Endodermal cell (in vitro differentiated cells): Measurements from ENCODE around the gene TIPARP. TPM values are rescaled to one million over a fixed set of nuclear protein-coding genes. Genes with fewer than 3 reads are reported as not detected.

ENCODE experiments used
- DNase-seq: peaks from one replicate; pipeline ENCODE4 v3.0.0-alpha.2; 2017
- H3K27ac ChIP-seq: 2 replicates; pipeline ENCODE4 v1.5.1; 2013; ENCODE audit warnings: mild to moderate bottlenecking, low read depth, low read length, moderate library complexity
- H3K27me3 ChIP-seq: 2 replicates; pipeline ENCODE4 v1.6.1; 2013; ENCODE audit warnings: mild to moderate bottlenecking, low read length, moderate library complexity; ENCODE audit not compliant: insufficient read depth, control insufficient read depth, poor library complexity, severe bottlenecking
- H3K36me3 ChIP-seq: 2 replicates; pipeline ENCODE4 v1.7.0; 2013; ENCODE audit warnings: mild to moderate bottlenecking, low read length, moderate library complexity; ENCODE audit not compliant: control insufficient read depth, insufficient read depth
- H3K4me1 ChIP-seq: one replicate; pipeline ENCODE4 v1.7.0; 2013; ENCODE audit warnings: low read length; ENCODE audit not compliant: control insufficient read depth, insufficient read depth
- H3K4me3 ChIP-seq: 2 replicates; pipeline ENCODE4 v1.5.1; 2013; ENCODE audit warnings: mild to moderate bottlenecking, low read length, moderate library complexity
- H3K9ac ChIP-seq: 2 replicates; pipeline ENCODE4 v1.6.1; 2013; ENCODE audit warnings: mild to moderate bottlenecking, low read length, moderate library complexity; ENCODE audit not compliant: poor library complexity, severe bottlenecking; ENCODE audit errors: extremely low read depth
- H3K9me3 ChIP-seq: 2 replicates; pipeline ENCODE4 v1.6.1; 2013; ENCODE audit warnings: mild to moderate bottlenecking, low read length, moderate library complexity; ENCODE audit not compliant: control insufficient read depth
- H3K27ac Mint-ChIP-seq: 2 replicates; pipeline ENCODE4 v1.8.0; 2020; ENCODE audit warnings: mixed read lengths
- H3K27me3 Mint-ChIP-seq: 2 replicates; pipeline ENCODE4 v1.8.0; 2021; ENCODE audit warnings: mild to moderate bottlenecking, mixed read lengths; ENCODE audit not compliant: insufficient read depth
- H3K36me3 Mint-ChIP-seq: 2 replicates; pipeline ENCODE4 v1.8.0; 2020; ENCODE audit warnings: low read depth, mixed read lengths
- H3K4me1 Mint-ChIP-seq: 2 replicates; pipeline ENCODE4 v1.8.0; 2020; ENCODE audit warnings: mixed read lengths
- H3K4me3 Mint-ChIP-seq: 2 replicates; pipeline ENCODE4 v1.8.0; 2020; ENCODE audit warnings: mild to moderate bottlenecking, moderate library complexity, mixed read lengths
- H3K9me3 Mint-ChIP-seq: 2 replicates; pipeline ENCODE4 v1.8.0; 2020; ENCODE audit warnings: mild to moderate bottlenecking, mixed read lengths
- WGBS, 2 experiments: methylation state at CpG; one replicate each; pipeline versions ENCODE4 v1.1.5 to v1.1.7; 2013; ENCODE audit warnings: missing lambda C conversion rate in 2 of 2, mixed read lengths in 1 of 2; ENCODE audit not compliant: insufficient coverage in 1 of 2, insufficient read length in 1 of 2; 5-methylcytosine and 5-hydroxymethylcytosine counted together
- total RNA-seq, 2 donors: library from RNA; stranded (reverse); fragmentation: NEBNext Ultra II Directional in 1 of 2; extraction: Animal tissue kit (Norgen Biotek cat#: 25700) in 1 of 2; gene quantifications; 2 replicates in 1 of 2; 3 replicates in 1 of 2; pipeline ENCODE4 v1.2.1, GENCODE V29; 2021
- TF ChIP-seq, protein P1 (sequence below): fragments of 200-600 bp; sonication (generic); conservative IDR thresholded peaks from 2 replicates; pipeline ENCODE4 v1.5.0; 2021; ENCODE audit warnings: antibody characterized with exemption, mild to moderate bottlenecking

The TIPARP gene
- total RNA-seq, 2 donors from 2014 or later: 27.1 to 34.3 TPM

DNA sequence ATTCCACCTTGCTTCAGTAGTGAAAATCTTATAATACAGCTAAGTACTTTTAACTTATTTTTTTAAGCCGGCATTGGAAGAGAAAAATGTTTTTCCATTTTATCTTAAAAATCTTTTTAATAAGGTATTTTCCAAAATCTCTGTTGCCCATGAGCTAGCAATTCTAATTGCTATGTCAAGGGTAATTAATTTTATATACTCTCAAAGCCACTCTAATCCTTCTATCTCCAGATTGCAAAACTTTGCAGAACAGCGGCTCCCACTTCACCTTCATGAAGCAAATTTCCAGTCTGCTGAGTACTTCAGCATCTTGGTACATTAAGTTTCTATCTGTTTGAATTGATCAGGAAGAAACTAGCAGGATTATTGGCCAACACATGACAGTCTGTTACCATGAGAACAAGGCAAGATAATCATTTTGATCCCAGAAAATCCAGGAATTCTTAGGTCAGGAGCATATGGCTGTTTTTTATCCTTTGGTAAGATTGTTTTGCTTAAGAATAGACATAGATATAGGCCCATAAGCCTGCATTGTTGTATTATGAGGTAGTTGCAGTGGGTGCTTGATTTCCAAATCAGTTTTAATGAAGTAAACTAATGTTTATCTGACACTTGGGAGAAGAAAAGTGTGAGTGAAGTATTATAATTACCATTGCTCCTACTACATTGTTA is 6.0 kb downstream of the TIPARP start:
- H3K36me3 Mint-ChIP-seq: peaks cover 31% of the 10 kb centered on the region
- TF ChIP-seq, protein P1, sequence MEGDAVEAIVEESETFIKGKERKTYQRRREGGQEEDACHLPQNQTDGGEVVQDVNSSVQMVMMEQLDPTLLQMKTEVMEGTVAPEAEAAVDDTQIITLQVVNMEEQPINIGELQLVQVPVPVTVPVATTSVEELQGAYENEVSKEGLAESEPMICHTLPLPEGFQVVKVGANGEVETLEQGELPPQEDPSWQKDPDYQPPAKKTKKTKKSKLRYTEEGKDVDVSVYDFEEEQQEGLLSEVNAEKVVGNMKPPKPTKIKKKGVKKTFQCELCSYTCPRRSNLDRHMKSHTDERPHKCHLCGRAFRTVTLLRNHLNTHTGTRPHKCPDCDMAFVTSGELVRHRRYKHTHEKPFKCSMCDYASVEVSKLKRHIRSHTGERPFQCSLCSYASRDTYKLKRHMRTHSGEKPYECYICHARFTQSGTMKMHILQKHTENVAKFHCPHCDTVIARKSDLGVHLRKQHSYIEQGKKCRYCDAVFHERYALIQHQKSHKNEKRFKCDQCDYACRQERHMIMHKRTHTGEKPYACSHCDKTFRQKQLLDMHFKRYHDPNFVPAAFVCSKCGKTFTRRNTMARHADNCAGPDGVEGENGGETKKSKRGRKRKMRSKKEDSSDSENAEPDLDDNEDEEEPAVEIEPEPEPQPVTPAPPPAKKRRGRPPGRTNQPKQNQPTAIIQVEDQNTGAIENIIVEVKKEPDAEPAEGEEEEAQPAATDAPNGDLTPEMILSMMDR: no peak
- H3K27me3 Mint-ChIP-seq: no peaks in the 10 kb centered on the region
- WGBS, 2 experiments: 91% methylated on average over 2 of the region's 2 CpGs; no CpG with 5 or more reads in 1 of the 2 experiments
- peak overlapping the region; percentile 44 for H3K9ac ChIP-seq
- peak overlapping the region; percentile 92 for H3K4me3 ChIP-seq
- H3K9me3 Mint-ChIP-seq: no peaks in the 10 kb centered on the region
- no peak for DNase-seq
- H3K4me1 ChIP-seq: peaks cover 22% of the 10 kb centered on the region
- no peaks in the 10 kb centered on the region for H3K9me3 ChIP-seq
- H3K27ac ChIP-seq: peak overlapping the region; percentile 42
- no peaks in the 10 kb centered on the region for H3K27me3 ChIP-seq
- peaks cover 62% of the 10 kb centered on the region for H3K36me3 ChIP-seq
- no peak overlapping the region for H3K4me3 Mint-ChIP-seq
- H3K4me1 Mint-ChIP-seq: peaks cover 68% of the 10 kb centered on the region
- peak overlapping the region; percentile 89 for H3K27ac Mint-ChIP-seq

DNA sequence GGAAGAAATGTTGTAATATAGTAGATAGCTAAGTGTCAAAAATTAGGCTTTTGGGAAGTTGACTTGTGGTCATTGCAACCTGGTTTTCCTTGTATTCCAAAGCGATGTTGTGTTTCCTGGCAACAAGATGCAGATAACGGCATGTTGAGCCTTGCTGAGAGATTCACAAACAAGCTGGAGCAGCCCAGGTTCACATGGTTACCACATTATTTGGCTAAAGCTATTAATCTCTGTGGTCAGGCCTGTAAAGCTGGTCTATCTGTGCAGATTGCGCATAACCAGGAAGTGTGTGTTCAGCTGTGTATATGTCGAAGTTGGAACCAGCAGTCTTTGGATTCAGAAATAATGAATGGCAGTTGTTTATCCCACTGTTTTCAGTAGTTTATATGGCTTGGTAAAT is 6.6 kb downstream of the TIPARP start:
- peaks cover 73% of the 10 kb centered on the region for H3K4me1 Mint-ChIP-seq

DNA sequence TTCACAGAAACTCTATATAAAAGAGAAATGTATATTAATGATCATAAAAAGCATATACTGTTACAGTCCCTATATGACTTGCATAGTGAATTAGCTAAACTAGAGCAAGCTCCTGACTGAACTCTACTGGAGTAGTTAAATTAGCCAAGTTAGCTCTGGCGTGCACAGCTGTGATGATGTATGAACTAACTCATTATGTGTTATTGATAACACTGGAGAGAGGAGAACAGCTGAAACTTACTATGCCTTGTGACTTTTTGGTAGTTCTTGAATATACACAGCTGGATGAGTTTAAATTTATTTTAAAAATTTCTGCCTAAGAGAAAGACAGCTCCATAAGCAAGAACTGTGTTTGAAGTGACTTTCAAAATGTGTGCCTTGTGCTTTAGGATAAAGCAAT is 8.1 kb downstream of the TIPARP start:
- Histone ChIP-seq H3K9me3 (no peaks in the 10 kb centered on the region), H3K27ac (no peak overlapping the region), H3K36me3 (peaks cover 68% of the 10 kb centered on the region), H3K9ac (peak overlapping the region; percentile 44), H3K4me3 (peak overlapping the region; percentile 66), H3K4me1 (peaks cover 33% of the 10 kb centered on the region), H3K27me3 (no peaks in the 10 kb centered on the region)
- peaks cover 72% of the 10 kb centered on the region for H3K4me1 Mint-ChIP-seq
- TF ChIP-seq, protein P1: no peak
- no peaks in the 10 kb centered on the region for H3K27me3 Mint-ChIP-seq
- WGBS, 2 experiments: 86 to 90% methylated on average over 1 of the region's 1 CpG
- no peaks in the 10 kb centered on the region for H3K9me3 Mint-ChIP-seq
- no peak overlapping the region for H3K4me3 Mint-ChIP-seq
- no peak overlapping the region for H3K27ac Mint-ChIP-seq
- DNase-seq: no peak
- peaks cover 30% of the 10 kb centered on the region for H3K36me3 Mint-ChIP-seq

More for the DNA sequence above, 6.6 kb downstream of the TIPARP start:
- TF ChIP-seq, protein P1: no peak
- Mint-ChIP-seq H3K4me3 (no peak overlapping the region), H3K9me3 (no peaks in the 10 kb centered on the region), H3K27ac (peak overlapping the region; percentile 89), H3K27me3 (no peaks in the 10 kb centered on the region), H3K36me3 (peaks cover 31% of the 10 kb centered on the region)
- H3K9ac ChIP-seq: peak overlapping the region; percentile 44
- H3K27ac ChIP-seq: no peak overlapping the region
- H3K4me1 ChIP-seq: peaks cover 27% of the 10 kb centered on the region
- peaks cover 62% of the 10 kb centered on the region for H3K36me3 ChIP-seq
- DNase-seq: peak; percentile 73
- H3K27me3 ChIP-seq: no peaks in the 10 kb centered on the region
- WGBS, 2 experiments: 89 to 94% methylated on average over 2 to 4 of the region's 4 CpGs
- H3K9me3 ChIP-seq: no peaks in the 10 kb centered on the region
- peak overlapping the region; percentile 66 for H3K4me3 ChIP-seq
